Measurements from ENCODE around the gene TASP1. TPM values are rescaled to one million over a fixed set of nuclear protein-coding genes. Genes with fewer than 3 reads are reported as not detected.

The TASP1 gene
- total RNA-seq, 1 experiment from 2014 or later, result 13.9 TPM

DNA sequence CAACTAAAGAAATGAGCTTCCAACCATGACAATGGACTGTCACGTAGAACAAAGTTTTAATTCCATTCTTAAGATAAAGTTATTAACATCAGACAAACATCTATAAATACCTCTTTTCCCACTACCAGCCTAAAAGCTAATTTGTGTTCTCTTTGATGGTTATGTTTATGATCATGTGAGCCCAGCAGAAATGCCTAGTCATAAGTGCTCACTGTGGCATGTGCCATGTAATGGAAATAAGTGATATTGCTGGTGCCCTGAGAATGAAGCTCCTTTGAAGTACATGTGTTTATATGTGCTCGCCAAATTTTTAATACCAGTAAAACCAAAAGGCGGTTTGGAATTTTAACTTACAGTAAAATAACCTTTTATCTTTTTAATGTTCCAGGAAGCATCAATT, 211.9 kb downstream of the TASP1 start:
- TF ChIP-seq, protein P1, sequence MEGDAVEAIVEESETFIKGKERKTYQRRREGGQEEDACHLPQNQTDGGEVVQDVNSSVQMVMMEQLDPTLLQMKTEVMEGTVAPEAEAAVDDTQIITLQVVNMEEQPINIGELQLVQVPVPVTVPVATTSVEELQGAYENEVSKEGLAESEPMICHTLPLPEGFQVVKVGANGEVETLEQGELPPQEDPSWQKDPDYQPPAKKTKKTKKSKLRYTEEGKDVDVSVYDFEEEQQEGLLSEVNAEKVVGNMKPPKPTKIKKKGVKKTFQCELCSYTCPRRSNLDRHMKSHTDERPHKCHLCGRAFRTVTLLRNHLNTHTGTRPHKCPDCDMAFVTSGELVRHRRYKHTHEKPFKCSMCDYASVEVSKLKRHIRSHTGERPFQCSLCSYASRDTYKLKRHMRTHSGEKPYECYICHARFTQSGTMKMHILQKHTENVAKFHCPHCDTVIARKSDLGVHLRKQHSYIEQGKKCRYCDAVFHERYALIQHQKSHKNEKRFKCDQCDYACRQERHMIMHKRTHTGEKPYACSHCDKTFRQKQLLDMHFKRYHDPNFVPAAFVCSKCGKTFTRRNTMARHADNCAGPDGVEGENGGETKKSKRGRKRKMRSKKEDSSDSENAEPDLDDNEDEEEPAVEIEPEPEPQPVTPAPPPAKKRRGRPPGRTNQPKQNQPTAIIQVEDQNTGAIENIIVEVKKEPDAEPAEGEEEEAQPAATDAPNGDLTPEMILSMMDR (conservative IDR thresholded peaks at IDR 0.05; ENCODE audit: low read depth, low read length), result no peak
- no peak for TF ChIP-seq EZH2phosphoT487 (IDR thresholded peaks at IDR 0.05; ENCODE audit: borderline replicate concordance, low read length)
- TF ChIP-seq EZH2 (IDR thresholded peaks at IDR 0.05; ENCODE audit: low read length, unreplicated experiment), result no peak
- Histone ChIP-seq H3K4me1 (ENCODE audit: insufficient read depth, low read length) (peaks cover 9% of the 10 kb centered on the region; the same call in 1 of the 2 replicates), H3K36me3 (ENCODE audit: low read depth, low read length) (no peaks in the 10 kb centered on the region), H2AFZ (ENCODE audit: low read length) (no peak overlapping the region), H3K4me2 (ENCODE audit: low read length) (no peak overlapping the region), H4K20me1 (ENCODE audit: low read length) (no peaks in the 10 kb centered on the region), H3K9me3 (ENCODE audit: low read length) (no peaks in the 10 kb centered on the region), H3K4me3 (ENCODE audit: low read length) (no peak overlapping the region), H3K27ac (ENCODE audit: low read length) (no peak overlapping the region), H3K79me2 (ENCODE audit: low read length) (no peaks in the 10 kb centered on the region), H3F3A (ENCODE audit: low read length, unreplicated experiment) (no peaks in the 10 kb centered on the region), H3K9me2 (replicated peaks; ENCODE audit: low read length) (no peaks in the 10 kb centered on the region), H3K27me3 (ENCODE audit: low read length) (no peaks in the 10 kb centered on the region), H3K9ac (ENCODE audit: low read length) (no peak overlapping the region)
- DNase-seq (no peak), ATAC-seq (no peak)
- POLR2A ChIA-PET (ENCODE audit: unreplicated experiment), result no interaction called here
- BruUV-seq (replicated peaks), result no TSS peak
- CTCF ChIA-PET, result no interaction called here
- intact Hi-C loops (cut with micrococcal nuclease), result no loop called here

DNA sequence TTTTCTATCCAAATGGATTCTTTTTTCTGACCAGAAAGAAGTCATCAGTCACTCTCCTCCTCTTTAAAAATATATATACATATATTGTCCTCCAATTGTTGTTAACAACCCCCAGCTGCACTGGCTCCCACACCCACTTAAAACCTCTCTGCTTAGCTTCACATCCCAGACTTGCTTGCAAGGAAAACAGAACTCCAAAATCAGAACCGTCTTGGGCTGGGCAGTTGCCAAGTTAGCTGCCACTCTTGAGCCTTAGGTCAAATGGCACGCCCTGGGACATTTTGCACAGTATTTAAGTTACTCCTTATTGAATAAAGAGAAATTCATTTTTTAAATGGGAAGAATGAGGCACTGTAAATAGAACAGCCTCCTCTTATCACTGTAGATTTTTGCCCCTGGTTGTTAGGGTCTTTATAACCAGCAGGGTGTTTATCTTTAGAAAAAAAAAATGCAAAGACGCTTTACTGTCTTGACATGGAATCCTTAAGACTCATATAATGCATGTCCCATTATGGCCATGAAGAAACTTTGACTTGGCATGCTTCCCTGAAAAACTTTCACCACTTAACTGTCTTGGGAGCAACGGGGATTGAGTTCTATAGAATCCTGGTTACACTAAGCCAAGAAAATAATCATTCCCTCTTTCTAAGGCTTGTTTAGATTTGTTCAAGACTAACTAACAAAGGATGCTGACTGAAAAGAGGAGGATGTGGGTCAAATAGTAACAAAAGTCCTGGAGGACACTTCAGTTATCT, 213.2 kb downstream of the TASP1 start:
- Histone ChIP-seq H3F3A (ENCODE audit: low read length, unreplicated experiment) (no peaks in the 10 kb centered on the region), H3K4me1 (ENCODE audit: insufficient read depth, low read length) (peaks cover 4% of the 10 kb centered on the region; the same call in 1 of the 2 replicates), H3K4me3 (ENCODE audit: low read length) (no peak overlapping the region), H3K27ac (ENCODE audit: low read length) (no peak overlapping the region), H3K36me3 (ENCODE audit: low read depth, low read length) (no peaks in the 10 kb centered on the region), H3K9me3 (ENCODE audit: low read length) (no peaks in the 10 kb centered on the region), H3K9me2 (replicated peaks; ENCODE audit: low read length) (no peaks in the 10 kb centered on the region), H2AFZ (ENCODE audit: low read length) (no peak overlapping the region), H3K9ac (ENCODE audit: low read length) (no peak overlapping the region), H3K27me3 (ENCODE audit: low read length) (no peaks in the 10 kb centered on the region), H3K4me2 (ENCODE audit: low read length) (no peak overlapping the region), H3K79me2 (ENCODE audit: low read length) (no peaks in the 10 kb centered on the region), H4K20me1 (ENCODE audit: low read length) (no peaks in the 10 kb centered on the region)
- DNase-seq, result no peak
- ATAC-seq, result no peak
- no peak for TF ChIP-seq EZH2phosphoT487 (IDR thresholded peaks at IDR 0.05; ENCODE audit: borderline replicate concordance, low read length)
- TF ChIP-seq, protein P1 (conservative IDR thresholded peaks at IDR 0.05; ENCODE audit: low read depth, low read length), result no peak
- TF ChIP-seq EZH2 (IDR thresholded peaks at IDR 0.05; ENCODE audit: low read length, unreplicated experiment), result no peak
- ChIA-PET CTCF (no interaction called here), POLR2A (ENCODE audit: unreplicated experiment) (no interaction called here)
- intact Hi-C loops (cut with micrococcal nuclease), result no loop called here
- no TSS peak for BruUV-seq (replicated peaks)

DNA sequence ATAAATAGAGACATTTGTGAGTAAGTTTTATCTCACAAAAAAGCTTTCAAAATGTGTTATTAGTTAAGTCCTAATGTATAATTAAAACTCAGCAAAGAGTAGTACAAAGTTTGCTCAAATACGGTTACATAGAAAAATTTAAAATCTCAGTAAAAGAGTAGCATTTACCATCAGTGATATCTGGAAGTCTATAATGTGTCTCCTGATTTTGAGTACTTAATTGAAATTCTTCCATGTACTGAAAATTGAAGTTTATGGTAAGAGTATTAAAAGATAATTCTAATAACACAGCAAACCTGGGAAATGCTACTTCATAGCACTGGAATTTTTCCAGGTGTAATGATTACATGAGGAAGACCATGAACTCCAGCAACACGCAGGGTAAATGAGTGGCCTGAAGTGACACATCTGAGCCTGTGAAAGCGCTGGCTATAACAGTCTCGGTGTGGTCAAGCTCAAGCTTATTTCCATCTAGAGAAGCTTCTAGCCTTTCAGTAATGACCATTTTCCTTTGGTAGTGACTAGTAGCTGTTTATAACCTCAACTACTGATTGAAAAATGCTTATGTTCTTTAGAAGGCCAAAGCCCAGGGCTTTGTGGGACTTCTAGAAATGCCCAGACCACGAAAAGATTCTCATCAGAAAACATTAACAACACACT, 214.4 kb downstream of the TASP1 start:
- Histone ChIP-seq H3K4me3 (ENCODE audit: low read length) (no peak overlapping the region), H3K79me2 (ENCODE audit: low read length) (no peaks in the 10 kb centered on the region), H2AFZ (ENCODE audit: low read length) (no peak overlapping the region), H3K27ac (ENCODE audit: low read length) (no peak overlapping the region), H3K9me2 (replicated peaks; ENCODE audit: low read length) (no peaks in the 10 kb centered on the region), H3K36me3 (ENCODE audit: low read depth, low read length) (no peaks in the 10 kb centered on the region), H3K4me1 (ENCODE audit: insufficient read depth, low read length) (no peaks in the 10 kb centered on the region), H3K9me3 (ENCODE audit: low read length) (no peaks in the 10 kb centered on the region), H3K4me2 (ENCODE audit: low read length) (no peak overlapping the region), H3K9ac (ENCODE audit: low read length) (no peak overlapping the region), H3K27me3 (ENCODE audit: low read length) (no peaks in the 10 kb centered on the region), H4K20me1 (ENCODE audit: low read length) (no peaks in the 10 kb centered on the region), H3F3A (ENCODE audit: low read length, unreplicated experiment) (no peaks in the 10 kb centered on the region)
- intact Hi-C loops (cut with micrococcal nuclease), result no loop called here
- no TSS peak for BruUV-seq (replicated peaks)
- TF ChIP-seq EZH2 (IDR thresholded peaks at IDR 0.05; ENCODE audit: low read length, unreplicated experiment) (no peak), EZH2phosphoT487 (IDR thresholded peaks at IDR 0.05; ENCODE audit: borderline replicate concordance, low read length) (no peak)
- TF ChIP-seq, protein P1 (conservative IDR thresholded peaks at IDR 0.05; ENCODE audit: low read depth, low read length), result no peak
- POLR2A ChIA-PET (ENCODE audit: unreplicated experiment), result no interaction called here
- DNase-seq, result no peak
- no peak for ATAC-seq
- CTCF ChIA-PET, result no interaction called here
